GM21526 (cell line): ENCODE measurements around the gene IKZF4.
"Not testable (repeated sequence)": the region's sequence is repeated elsewhere in the genome, so short reads cannot be mapped to it uniquely, and the experiment has no call there.

ENCODE experiments used
- ATAC-seq: cut with Tn5 transposase; IDR thresholded peaks from one replicate; pipeline ENCODE4 v1.9.1; 2021; ENCODE audit warnings: moderate library complexity; ENCODE audit not compliant: unreplicated experiment, low FRiP score

The IKZF4 gene

DNA sequence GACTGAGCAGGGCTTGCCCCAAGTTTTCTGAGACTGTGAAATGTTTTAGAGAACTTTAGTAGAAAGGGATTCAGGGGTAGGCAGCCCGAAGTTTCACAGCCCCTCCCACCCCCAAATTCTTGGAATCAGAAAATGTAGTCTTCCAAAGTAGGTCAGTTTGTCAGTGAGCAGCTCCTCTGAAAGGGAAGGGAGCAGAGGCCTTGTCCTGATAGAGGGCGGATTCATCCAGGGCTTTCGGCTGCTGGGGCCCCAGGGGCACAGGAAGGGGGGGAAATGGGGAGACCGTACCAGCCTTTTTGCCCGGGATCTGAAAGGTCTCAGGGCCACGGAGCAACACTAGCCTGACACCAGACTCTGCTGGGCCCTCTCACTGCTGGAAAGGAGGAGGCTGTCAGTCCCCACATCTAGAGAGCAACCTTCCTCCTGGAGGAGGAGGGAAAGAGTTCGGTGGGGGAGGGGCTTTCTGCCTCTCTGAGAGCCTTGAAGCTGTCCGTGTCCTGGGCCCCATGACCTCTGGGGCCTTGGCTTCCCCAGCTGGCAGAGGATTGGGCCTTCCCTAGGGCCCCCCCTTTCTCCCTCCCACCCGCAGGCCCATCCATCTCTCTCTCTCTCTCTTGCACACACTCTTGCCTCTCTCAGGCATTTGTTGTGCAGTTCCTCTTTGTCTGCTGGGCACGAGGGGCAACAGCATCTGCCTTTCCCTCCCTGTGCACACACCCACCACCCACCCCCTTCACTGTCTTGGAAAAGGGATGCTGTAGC is at the start of gene IKZF4:
Gene IKZF4, plus strand, starts transcription at position 621 of the 762 bp plus-strand sequence. CDS start 451 bp downstream, outside the sequence.
- ATAC-seq = no peak

DNA sequence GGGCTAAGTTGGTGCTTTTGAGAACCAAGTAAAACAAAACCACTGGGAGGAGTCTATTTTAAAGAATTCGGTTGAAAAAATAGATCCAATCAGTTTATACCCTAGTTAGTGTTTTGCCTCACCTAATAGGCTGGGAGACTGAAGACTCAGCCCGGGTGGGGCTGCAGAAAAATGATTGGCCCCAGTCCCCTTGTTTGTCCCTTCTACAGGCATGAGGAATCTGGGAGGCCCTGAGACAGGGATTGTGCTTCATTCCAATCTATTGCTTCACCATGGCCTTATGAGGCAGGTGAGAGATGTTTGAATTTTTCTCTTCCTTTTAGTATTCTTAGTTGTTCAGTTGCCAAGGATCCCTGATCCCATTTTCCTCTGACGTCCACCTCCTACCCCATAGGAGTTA is 48.8 kb upstream of the IKZF4 start:
- no peak for ATAC-seq

DNA sequence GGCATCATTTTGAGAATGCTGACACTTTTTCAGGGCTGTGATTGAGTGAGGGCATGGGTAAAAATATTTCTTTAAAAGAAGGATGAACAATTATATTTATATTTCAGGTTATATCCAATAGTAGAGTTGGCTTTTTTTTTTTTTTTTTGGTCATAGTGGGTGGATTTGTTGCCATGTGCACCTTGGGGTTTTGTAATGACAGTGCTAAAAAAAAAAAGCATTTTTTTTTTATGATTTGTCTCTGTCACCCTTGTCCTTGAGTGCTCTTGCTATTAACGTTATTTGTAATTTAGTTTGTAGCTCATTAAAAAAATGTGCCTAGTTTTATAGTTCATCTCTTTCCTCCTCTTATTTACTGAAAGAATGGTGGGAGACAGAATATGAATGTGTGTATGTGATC is 48.4 kb upstream of the IKZF4 start:
- no peak for ATAC-seq

DNA sequence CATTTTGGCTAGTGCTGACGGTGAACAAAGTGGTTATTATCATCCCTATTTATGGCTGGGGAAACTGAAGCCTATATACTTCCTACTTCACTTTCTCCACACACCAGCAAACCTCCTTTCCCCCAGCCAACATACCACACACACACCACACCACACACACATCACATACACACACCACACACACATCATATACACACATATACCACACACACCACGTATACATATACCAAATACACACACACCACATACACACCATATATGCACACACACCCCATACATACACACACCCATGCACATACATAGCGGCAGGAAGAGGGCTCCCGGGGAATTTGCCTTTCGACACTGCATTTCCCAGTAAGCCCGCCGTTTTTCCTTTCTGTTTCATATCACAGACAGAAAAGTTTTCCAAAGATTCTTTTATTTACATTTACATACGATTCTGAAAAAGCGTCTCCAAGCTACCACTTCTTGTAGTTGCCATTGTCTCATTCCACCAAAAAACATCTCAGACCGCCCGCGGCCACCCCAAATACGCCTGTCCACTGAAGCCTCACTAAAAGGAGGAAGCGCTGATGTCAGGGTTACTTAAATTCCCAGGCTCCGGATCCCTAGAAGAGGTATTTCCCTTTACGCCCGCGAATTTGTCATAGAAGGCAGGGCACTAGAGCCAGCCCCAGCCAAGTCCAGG is 47.8 kb upstream of the IKZF4 start:
- no peak for ATAC-seq

DNA sequence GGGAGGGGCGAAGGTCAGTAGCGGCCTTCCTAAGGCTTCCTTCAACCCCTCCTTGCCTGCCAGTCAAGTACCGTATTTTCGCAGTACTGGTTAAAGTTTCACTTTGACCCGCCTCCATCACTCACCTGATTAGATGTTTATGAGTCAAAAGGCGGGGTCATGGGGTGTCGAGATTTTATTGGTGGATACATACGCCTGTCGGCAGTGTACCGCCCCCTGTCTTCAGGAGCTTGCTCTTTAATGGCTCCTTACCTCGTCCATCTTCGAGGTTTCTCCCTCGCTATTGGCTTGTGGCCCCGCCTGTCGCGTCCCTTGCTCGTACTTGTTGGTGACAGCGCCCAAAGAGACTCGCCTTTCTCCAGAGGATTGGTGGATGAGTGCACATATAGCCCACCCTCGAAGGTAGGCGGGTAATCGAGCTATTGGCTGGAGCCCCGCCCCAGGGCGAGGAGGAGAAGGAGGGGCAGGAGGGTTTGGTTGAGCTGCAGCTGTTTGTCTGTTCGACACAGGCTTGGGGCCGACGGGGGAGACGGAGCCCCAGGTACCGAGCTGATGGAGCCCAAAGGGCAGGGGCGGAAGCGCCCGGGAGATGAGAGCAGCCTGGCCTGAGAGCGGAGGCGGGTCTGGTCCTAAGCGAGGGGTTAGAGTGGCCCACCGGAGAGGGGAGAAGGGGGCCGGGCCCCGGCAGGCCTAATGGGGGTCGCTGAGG is 47.1 kb upstream of the IKZF4 start, which contains the start of gene RAB5B:
Gene RAB5B, plus strand, starts transcription at position 480 of the 709 bp plus-strand sequence. CDS start 12,883 bp downstream, outside the sequence.
- peak; percentile 85 for ATAC-seq

DNA sequence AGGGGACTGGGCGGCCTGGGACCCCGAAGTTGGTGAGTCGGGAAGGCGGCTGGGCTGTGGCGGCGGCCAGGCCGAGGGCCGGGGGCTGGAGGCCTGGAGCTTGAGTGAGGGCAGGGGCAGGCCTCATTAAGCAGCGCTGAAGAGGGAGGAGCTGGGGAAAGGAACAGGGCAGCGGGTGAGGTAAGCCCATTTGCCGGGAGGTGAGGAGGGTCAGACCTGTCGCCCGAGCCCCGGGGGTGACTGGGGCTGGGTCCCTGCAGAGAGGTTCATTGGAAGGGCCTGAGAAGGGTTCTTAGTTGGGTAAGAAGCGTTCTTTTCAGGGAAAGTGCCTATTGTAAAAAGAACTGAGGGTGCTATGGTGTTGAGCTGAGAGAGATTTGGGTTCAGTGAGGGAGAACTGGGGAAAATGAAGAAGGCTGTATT is 46.5 kb upstream of the IKZF4 start:
- ATAC-seq = peak; percentile 22

DNA sequence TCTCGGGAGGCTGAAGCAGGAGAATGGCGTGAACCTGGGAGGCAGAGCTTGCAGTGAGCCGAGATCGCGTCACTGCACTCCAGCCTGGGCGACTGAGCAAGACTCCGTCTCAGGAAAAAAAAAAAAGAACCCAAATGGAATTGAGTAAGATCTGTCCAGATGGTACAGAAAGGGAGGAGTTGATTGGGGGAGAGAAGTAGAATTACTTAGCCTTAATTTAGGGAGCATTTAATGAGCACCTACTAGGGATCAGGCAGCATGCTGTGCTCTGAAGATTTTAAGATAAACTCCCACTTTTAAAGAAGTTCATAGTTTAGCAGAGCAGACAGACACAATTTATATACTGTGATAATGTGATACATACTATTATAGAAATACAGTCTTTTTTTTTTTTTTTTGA is 42.5 kb upstream of the IKZF4 start:
- no peak for ATAC-seq

DNA sequence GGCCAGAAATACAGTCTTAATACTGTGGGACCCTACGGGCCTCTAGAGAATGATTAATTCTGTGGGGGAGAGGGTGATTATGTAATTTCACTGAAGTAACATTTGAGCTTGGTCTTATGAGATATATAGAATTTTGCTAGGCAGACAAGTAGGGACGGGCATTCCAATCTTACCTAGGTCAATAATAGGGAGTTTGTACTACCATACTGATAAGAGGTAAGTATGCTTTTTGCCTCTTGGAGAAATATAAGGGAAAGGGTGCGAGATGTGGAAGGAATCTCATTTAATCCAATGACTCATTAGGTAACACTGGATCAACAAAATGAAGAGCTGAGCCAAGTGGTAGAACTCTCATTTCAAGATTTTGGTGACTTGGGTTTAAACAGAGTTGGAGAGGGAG is 41.8 kb upstream of the IKZF4 start:
- no peak for ATAC-seq

DNA sequence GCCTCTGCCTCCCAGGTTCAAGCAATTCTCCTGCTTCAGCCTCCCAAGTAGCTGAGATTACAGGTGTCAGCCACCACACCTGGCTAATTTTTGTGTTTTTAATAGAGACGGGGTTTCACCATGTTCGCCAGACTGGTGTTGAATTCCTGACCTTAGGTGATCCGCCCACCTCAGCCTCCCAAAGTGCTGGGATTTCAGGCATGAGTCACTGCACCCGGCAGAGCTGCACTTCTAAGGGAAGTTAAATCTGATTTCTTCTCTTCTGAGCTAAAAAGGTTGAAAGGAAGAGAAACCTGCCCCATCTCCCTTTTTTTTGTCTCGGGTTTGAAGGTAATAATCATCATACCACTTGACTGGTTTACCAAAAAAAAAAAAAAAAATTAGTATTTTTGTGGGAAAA is 39.0 kb upstream of the IKZF4 start:
- ATAC-seq = not testable (repeated sequence)

DNA sequence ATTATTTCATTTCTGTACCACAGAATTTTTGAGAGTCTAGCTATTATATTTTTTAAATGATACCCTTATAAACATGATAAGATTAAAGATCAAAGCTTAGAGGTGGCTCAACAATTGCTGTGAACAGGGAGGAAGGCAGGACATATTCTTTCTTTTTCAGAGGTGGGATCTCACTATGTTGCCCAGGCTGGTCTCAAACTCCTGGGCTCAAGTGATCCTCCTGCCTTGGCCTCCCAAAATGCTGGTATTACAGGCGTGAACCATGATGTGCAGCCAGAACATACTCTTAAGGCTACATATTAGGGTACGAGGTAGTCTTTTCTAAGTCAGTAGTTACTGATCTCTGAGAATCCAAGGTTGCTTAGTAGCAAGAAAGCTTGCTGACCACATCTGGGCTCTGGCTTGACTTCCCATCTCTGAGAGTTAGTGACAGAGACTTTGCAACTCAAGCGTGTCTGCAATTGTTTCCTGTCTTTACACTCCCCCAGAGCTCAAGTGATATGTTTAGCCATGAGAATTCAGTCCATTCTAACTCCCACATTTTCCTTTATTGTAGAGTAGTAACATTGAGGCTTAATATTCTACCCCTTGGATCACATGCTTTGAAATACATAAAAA is 38.4 kb upstream of the IKZF4 start:
- ATAC-seq = peak; percentile 60

DNA sequence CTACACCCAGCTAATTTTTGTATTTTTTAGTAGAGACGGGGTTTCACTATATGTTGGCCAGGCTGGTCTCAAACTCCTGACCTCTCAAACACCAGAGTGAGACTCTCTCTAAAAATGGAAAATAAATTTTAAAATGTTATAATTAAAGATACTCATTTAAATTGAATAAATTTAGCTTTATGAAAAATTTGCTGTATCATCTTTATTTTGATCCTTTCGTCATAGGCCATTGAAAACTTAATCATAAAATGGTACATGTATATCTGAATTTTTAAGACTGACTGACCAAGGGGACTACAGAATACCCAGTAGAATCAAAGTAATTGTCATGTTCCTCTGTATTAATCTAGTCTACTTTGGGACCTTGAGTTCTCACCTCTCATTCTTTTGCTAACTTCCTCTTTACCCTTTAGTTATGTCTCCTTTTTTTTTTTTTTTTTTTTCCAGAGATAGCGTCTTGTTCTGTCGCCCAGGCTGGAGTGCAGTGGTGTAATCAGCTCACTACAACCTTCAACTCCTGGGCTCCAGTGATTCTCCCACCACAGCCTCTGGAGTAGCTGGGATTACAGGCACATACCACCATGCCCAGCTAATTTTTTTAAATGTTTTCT is 37.5 kb upstream of the IKZF4 start:
- ATAC-seq = no peak

DNA sequence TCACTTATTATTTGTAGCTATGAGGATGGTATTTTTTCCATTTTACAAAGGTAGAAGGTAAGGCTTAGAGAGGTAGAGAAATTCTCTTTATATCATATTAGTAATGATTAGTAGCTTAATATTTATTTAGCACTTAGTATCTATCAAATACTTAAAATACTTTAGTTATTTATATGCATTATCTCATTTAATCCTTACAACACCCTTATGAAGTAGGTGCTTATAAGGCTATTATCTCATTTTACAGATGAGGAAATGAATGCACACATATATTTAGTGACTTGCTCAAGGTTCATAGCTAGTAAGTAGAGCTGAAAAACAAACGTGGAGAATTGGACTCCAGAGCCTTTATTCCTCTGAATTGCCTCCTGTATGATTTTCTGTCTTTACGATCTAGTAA is 36.0 kb upstream of the IKZF4 start:
- no peak for ATAC-seq

DNA sequence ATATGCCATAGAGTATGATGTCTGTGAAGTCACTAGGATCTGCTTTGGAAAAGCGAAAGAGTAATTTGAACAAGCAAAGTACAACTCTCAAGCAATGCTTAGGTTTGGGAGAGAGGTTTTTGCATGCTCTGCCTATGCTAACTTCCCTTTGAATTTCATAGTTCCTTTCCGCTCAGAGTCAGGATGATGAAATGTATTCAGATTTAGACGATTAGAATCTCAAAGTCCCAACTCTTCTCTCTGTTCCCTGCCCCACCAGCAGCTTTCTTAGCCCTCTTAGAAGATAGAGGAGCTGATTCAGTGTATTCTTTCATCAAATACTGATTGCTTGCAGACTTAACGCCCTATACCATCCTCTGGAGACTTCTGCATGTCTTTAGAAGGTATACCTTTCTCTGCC is 35.5 kb upstream of the IKZF4 start:
- no peak for ATAC-seq

DNA sequence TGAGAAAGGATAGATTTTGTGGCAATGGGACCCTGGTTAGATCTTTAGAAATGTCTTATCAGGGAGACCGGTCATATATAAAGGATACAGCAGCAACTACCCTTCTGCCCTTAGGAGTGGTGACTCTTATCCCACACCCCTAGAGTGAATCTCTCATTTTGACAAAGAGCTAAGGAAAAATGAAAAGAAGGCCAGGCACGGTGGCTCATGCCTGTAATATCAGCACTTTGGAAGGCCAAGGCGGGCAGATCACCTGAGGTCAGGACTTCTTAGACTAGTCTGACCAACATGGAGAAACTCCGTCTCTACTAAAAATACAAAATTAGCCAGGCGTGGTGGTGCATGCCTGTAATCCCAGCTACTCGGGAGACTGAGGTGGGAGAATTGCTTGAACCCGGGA is 34.9 kb upstream of the IKZF4 start:
- not testable (repeated sequence) for ATAC-seq

DNA sequence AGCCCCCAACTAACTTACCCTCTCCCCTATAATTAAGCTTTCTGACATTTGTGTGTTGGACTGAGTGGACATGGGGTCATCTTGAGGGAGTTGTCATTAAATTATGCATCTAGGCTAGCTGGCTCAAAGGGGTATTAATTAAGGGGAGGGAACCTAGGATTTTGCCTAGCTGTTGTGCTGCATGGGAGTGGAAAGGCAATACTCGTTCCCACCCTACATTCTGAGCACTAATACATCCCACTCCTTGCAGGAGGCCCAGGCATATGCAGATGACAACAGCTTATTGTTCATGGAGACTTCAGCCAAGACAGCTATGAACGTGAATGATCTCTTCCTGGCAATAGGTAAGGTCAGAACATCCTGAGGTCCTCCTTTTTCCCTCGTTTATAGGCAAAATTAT is 29.7 kb upstream of the IKZF4 start:
- no peak for ATAC-seq

DNA sequence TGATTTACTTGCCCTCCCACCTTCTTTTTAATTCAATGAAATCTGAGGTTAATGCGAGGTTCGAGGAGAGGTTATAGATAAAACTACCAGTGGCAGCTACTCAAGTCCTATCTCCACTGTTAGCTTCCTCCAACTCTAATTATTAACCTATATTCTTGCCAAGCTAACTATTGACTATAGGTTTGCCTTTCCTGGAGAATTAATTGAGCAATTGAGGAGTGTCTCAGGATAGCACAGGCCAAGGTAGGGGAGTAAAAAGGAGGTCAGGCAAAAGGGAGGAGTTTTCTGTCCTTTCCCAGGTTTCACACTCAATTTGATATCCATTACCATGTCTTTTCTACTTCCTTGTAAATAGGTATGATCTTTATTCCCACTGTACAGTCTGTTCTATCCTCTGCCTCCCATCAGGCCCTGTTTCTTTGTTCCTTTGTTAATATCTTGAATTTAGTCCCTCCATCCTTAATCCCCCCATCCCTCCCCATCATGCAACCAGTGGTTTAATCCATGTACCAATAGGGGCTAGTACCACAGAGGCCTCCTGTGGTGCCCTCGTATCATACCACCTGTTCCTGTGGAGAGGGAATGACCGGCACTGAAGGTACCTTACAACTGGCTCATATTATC is 27.5 kb upstream of the IKZF4 start:
- no peak for ATAC-seq

DNA sequence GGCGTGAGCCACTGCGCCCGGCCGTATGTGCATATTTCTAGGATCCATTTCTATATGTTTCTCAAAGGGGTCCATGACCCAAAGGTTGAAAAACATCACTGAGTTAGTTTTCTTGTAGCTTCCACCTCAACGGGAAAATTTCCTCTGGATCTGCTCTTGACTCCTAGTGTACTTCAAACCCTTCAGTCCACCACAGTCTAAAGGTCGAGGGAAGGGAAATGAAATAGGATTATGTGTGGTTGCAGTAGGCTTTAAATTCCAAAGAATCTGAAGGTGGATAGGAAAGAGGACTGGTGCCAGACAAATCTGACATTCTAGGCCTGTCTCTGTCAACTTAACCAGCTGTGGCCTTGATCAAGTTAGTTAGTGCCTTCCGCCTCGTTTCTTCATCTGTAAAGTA is 25.5 kb upstream of the IKZF4 start:
- no peak for ATAC-seq

DNA sequence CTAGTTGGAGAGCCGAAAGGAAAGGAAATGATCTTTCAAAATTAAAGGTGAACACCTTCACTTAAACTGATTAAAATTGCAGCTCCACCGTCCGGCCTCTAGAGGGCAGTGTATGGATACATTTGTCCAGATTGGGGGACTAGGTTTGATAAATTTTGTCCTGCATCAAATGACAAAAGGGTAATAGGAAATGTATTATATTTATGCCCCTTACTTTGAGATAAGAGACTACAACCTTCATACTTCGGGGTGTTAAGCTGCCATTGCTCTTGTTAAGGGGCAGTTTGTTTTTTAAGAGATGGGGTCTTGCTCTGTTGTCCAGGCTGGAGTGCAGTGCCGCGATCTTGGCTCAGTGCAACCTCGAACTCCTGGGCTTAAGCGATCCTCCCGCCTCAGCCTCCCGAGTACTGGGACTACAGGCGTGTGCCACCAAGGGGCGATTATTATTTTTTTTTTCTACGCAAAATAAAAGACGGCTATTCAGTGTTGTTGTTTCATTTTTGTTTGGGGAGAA is 24.6 kb upstream of the IKZF4 start:
- ATAC-seq = no peak

DNA sequence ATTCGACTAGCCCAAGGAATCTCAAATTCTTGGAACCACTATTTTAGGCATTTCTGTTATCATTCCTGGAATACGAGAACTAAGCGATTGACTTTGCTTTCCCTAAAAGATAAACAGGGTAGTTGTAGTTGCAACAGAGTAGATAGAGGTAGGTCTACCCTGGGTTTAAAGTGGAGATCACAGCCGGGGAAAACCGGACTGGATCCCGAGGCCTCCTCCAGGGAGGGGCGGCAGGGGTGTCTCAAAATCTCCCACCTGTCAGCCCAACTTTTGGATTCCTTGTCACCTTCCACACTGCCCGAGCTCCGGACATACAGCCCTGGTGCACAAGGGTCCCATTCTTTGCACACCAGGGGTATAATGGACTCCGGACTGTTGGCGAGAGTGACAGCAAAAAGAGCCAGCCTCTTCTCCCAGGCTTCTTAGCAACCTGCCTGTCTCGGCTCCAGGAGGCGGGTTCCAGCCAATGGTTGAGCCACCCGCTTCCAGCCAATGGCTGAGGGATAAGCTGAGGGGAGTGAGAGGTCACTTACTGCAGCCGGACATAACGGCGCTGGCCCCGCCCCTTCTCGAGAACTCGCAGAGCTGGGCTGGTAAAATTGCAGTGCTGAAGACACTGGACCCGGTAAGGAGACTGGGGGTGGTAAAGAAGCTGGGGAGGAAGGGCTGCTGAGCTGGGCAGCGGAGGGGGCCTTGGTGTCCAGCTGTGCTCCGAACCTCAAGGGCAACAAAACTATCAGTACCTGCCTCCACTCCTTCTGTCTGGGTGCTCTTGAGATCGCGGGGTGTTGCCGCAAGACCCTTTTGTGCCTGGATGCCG is 23.9 kb upstream of the IKZF4 start, which contains the start of gene SUOX:
Gene SUOX, plus strand, starts transcription at position 562 of the 820 bp plus-strand sequence. CDS start 4,946 bp downstream, outside the sequence.
- peak; percentile 98 for ATAC-seq
